Hepatocyte (in vitro differentiated cells): ENCODE results near the gene SLC9A8. TPM values are rescaled to one million over a fixed set of nuclear protein-coding genes. Genes with fewer than 3 reads are reported as not detected.

ENCODE experiments used
- DNase-seq: peaks from one replicate; pipeline ENCODE4 v3.0.0-alpha.2; 2016; ENCODE audit warnings: low spot score
- H2AFZ ChIP-seq: fragments of 200-600 bp; sonication (generic); 2 replicates; pipeline ENCODE4 v1.6.0; 2016; ENCODE audit warnings: antibody characterized with exemption, mild to moderate bottlenecking
- H3K27ac ChIP-seq: fragments of 200-600 bp; sonication (generic); 2 replicates; pipeline ENCODE4 v1.5.1; 2016; ENCODE audit warnings: mild to moderate bottlenecking
- H3K27me3 ChIP-seq: fragments of 200-600 bp; sonication (generic); 2 replicates; pipeline ENCODE4 v1.6.1; 2016
- H3K36me3 ChIP-seq: fragments of 200-600 bp; sonication (generic); replicated peaks from 2 replicates; pipeline ENCODE4 v1.5.1; 2016; ENCODE audit warnings: low read depth; ENCODE audit not compliant: insufficient read depth
- H3K4me1 ChIP-seq: fragments of 200-600 bp; sonication (generic); 2 replicates; pipeline ENCODE4 v1.5.1; 2016; ENCODE audit warnings: mild to moderate bottlenecking, moderate library complexity; ENCODE audit not compliant: insufficient read depth
- H3K4me2 ChIP-seq: fragments of 200-600 bp; sonication (generic); 2 replicates; pipeline ENCODE4 v1.6.0; 2016
- H3K4me3 ChIP-seq: fragments of 200-600 bp; sonication (generic); 2 replicates; pipeline ENCODE4 v1.5.1; 2016; ENCODE audit warnings: mild to moderate bottlenecking
- H3K79me2 ChIP-seq: fragments of 200-600 bp; sonication (generic); 2 replicates; pipeline ENCODE4 v1.6.0; 2017; ENCODE audit warnings: mild to moderate bottlenecking
- H3K9me2 ChIP-seq: fragments of 200-600 bp; sonication (generic); replicated peaks from 2 replicates; pipeline ENCODE4 v1.6.0; 2017; ENCODE audit warnings: mild to moderate bottlenecking; ENCODE audit not compliant: insufficient read depth
- H3K9me3 ChIP-seq: fragments of 200-600 bp; sonication (generic); 2 replicates; pipeline ENCODE4 v1.5.1; 2016; ENCODE audit warnings: low read depth, mild to moderate bottlenecking
- H4K20me1 ChIP-seq: fragments of 200-600 bp; sonication (generic); 2 replicates; pipeline ENCODE4 v1.6.0; 2016; ENCODE audit warnings: mild to moderate bottlenecking; ENCODE audit not compliant: insufficient read depth, poor library complexity, severe bottlenecking
- CTCF ChIP-seq: fragments of 200-600 bp; sonication (generic); IDR thresholded peaks from 2 replicates; pipeline ENCODE4 v1.5.1; 2016; ENCODE audit warnings: antibody characterized with exemption, mild to moderate bottlenecking; ENCODE audit not compliant: poor library complexity
- EZH2 ChIP-seq: fragments of 200-600 bp; sonication (generic); IDR thresholded peaks from 2 replicates; pipeline ENCODE4 v1.6.1; 2016; ENCODE audit warnings: antibody characterized with exemption, mild to moderate bottlenecking, borderline replicate concordance
- EZH2phosphoT487 ChIP-seq: fragments of 200-600 bp; sonication (generic); IDR thresholded peaks from one replicate; pipeline ENCODE4 v1.6.1; 2018; ENCODE audit warnings: antibody characterized with exemption, mild to moderate bottlenecking, low read depth, moderate library complexity; ENCODE audit not compliant: unreplicated experiment, severe bottlenecking
- WGBS: methylation state at CpG from one replicate; pipeline ENCODE4 v1.1.6; 2016; ENCODE audit warnings: low lambda C conversion rate; ENCODE audit errors: missing lambda C conversion rate; 5-methylcytosine and 5-hydroxymethylcytosine counted together
- polyA plus RNA-seq: library from polyadenylated mRNA; unstranded; fragments of >200 nt; fragmentation: Nextera tagmentation; extraction: Ambion mirVana; gene quantifications from 2 replicates; pipeline ENCODE4 v1.2.1, GENCODE V29; 2016
- total RNA-seq: library from RNA; depleted of rRNA; stranded (reverse); fragments of >200 nt; gene quantifications from 2 replicates; pipeline ENCODE4 v1.2.3, GENCODE V29; 2014

The SLC9A8 gene
- total and polyA plus RNA-seq, 2 experiments from 2014 or later = 4.9 to 6.7 TPM

GRCh38 chr20:49808753-49809152 lies 3.9 kb upstream of the SLC9A8 start:
- Histone ChIP-seq H3K36me3 (no peaks in the 10 kb centered on the region), H4K20me1 (no peaks in the 10 kb centered on the region)

GRCh38 chr20:49809803-49810359 lies 2.7 kb upstream of the SLC9A8 start:
- Histone ChIP-seq H3K9me3 (no peaks in the 10 kb centered on the region), H3K9me2 (no peaks in the 10 kb centered on the region), H3K36me3 (no peaks in the 10 kb centered on the region), H3K79me2 (peaks cover 3% of the 10 kb centered on the region), H3K4me3 (no peak overlapping the region), H3K4me2 (no peak overlapping the region), H4K20me1 (no peaks in the 10 kb centered on the region), H3K27me3 (no peaks in the 10 kb centered on the region), H3K27ac (no peak overlapping the region), H2AFZ (no peak overlapping the region), H3K4me1 (peaks cover 11% of the 10 kb centered on the region)
- TF ChIP-seq EZH2 (no peak), EZH2phosphoT487 (no peak), CTCF (no peak)
- no peak for DNase-seq
- WGBS = 87% methylated on average over 5 of the region's 5 CpGs

More at GRCh38 chr20:49808753-49809152, 3.9 kb upstream of the SLC9A8 start:
- no peaks in the 10 kb centered on the region for H3K9me3 ChIP-seq
- H3K79me2 ChIP-seq = peaks cover 3% of the 10 kb centered on the region
- no peaks in the 10 kb centered on the region for H3K27me3 ChIP-seq
- H3K27ac ChIP-seq = no peak overlapping the region
- H2AFZ ChIP-seq = no peak overlapping the region
- H3K4me3 ChIP-seq = no peak overlapping the region
- no peaks in the 10 kb centered on the region for H3K9me2 ChIP-seq
- no peak overlapping the region for H3K4me2 ChIP-seq
- no peak for TF ChIP-seq EZH2phosphoT487
- no peak for TF ChIP-seq CTCF
- no peak for TF ChIP-seq EZH2
- no peak for DNase-seq
- peaks cover 8% of the 10 kb centered on the region for H3K4me1 ChIP-seq
- WGBS = 92% methylated on average over 7 of the region's 8 CpGs

DNA sequence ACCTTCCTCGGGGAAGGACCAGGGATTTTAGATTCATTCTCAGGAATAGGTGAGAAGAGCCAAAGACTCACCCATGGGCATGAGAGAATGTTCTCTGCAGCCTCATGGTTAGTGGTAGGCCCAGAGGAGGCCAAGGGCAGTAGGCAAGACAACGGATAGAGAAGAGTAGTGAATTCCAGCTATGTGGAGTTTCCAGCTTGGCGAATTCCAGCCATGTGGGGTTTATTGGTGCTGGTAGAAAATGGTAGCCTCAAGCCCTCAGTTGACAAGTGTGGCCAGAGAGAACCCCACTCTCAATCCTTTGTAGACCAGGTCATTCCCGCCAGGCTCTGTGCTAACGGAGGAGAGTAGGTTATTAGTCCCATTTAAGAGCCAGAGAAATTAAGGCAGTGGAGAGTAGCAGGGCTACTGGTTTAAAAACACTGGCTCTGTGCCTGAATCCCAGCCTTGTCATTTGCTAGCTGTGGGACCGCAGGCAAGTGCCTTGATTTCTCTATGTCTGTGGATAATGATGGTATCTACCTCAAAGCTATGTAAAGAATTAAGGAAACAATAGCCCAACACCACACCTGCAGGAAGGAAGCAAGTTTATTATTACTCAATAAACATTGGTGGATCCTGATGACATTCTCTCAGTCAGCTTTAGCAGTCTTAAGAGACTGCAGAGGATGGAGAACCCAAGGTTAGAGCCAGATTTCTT lies 2.0 kb upstream of the SLC9A8 start:
- Histone ChIP-seq H3K9me3 (no peaks in the 10 kb centered on the region), H3K4me3 (no peak overlapping the region), H3K79me2 (peaks cover 3% of the 10 kb centered on the region), H2AFZ (no peak overlapping the region), H4K20me1 (no peaks in the 10 kb centered on the region), H3K9me2 (no peaks in the 10 kb centered on the region), H3K27me3 (no peaks in the 10 kb centered on the region), H3K4me1 (peaks cover 11% of the 10 kb centered on the region), H3K36me3 (no peaks in the 10 kb centered on the region), H3K27ac (no peak overlapping the region), H3K4me2 (no peak overlapping the region)
- no peak for TF ChIP-seq CTCF
- TF ChIP-seq EZH2phosphoT487 = no peak
- no peak for TF ChIP-seq EZH2
- DNase-seq = no peak
- WGBS = 82% methylated on average over 6 of the region's 6 CpGs
